GM21576 (cell line): ENCODE results near the gene CNMD.
"Not testable (repeated sequence)": the region's sequence is repeated elsewhere in the genome, so short reads cannot be mapped to it uniquely, and the experiment has no call there.

Experiments used
- ATAC-seq: cut with Tn5 transposase; IDR thresholded peaks from one replicate; pipeline ENCODE4 v1.9.1; 2021; ENCODE audit warnings: mild to moderate bottlenecking, moderate library complexity; ENCODE audit not compliant: unreplicated experiment

CNMD gene

GRCh38 chr13:52696566-52696965 is 43.1 kb downstream of the CNMD start:
- ATAC-seq = no peak

DNA sequence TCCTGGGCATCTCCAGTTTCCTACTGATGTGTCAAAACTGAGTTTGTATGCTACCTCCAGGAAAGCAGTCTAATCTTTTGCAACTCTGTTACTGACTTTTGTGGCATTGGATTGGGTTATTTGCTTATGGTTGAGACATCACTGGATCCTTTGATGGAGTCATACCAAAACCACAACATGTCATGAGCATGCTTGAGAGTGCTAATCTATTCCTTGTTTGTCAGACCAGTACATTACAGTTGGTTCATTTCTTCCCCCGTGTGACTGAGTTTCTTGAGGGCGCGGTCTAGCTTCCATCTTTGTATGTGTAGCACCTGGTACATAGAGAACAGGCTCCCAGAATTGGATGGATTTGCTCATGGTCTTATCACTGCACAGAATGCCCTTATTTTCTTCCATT is 43.8 kb downstream of the CNMD start:
- ATAC-seq = no peak

- no peak for ATAC-seq
Observed at GRCh38 chr13:52686376-52686775, 53.2 kb downstream of the CNMD start.

GRCh38 chr13:52685806-52686205 is 53.8 kb downstream of the CNMD start:
- ATAC-seq = not testable (repeated sequence)

DNA sequence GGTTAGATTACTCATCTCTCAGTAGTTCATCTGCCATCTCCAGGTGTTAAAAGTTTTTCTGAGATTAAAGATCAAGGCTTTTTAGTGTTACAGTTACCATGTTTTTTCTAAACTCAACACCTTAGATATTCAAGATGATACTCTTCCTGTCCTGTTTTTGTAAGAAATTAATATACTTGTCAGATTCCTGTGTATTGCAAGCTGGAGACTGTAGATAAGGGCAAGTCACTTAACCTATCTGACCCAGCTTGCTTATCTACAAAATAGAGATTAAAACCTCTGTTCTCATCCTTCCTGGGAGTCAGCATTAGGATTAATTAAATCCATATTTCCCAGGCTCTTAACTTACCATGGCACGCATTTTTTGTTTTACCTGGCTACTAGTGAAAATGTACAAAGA is 61.8 kb downstream of the CNMD start:
- ATAC-seq = no peak

- ATAC-seq = no peak
Observed at GRCh38 chr13:52673465-52673864, 66.2 kb downstream of the CNMD start.

GRCh38 chr13:52670726-52671125 is 68.9 kb downstream of the CNMD start:
- ATAC-seq = no peak

GRCh38 chr13:52669677-52670076 is 69.9 kb downstream of the CNMD start:
- no peak for ATAC-seq

DNA sequence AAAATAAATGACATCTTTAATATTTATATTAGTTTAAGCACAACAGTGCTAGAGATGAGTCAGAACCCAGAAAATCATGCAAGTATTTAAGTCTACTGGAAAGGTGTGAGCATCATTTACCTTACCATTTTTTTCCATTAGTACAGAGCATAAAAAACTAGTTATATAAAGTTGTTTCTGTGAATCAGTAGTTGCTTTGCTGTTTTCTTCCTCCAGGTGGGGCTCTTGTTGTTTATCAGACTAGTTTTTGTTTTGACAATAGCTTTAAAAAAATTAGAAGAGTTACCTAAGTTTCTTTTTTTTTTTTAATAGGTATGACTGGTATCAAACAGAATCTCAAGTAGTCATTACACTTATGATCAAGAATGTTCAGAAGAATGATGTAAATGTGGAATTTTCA is 74.3 kb downstream of the CNMD start:
- ATAC-seq = no peak

- ATAC-seq = no peak
Observed at GRCh38 chr13:52664272-52664671, 75.3 kb downstream of the CNMD start.

GRCh38 chr13:52659340-52659739 is 80.3 kb downstream of the CNMD start:
- ATAC-seq = no peak
